Stimulated activated CD8-positive, alpha-beta memory T cell treated with anti-CD3 and anti-CD28 coated beads, Interleukin-2, amount 100 ng/mL, for 48 hours (primary cell): ENCODE data around the gene TDRD7.

ENCODE experiments used
- DNase-seq, 2 donors: peaks; one replicate each; pipeline ENCODE4 v3.0.0-alpha.2; 2020; ENCODE audit warnings: low read depth in 2 of 2

TDRD7 gene

GRCh38 chr9:97387936-97388684, 23.8 kb upstream of the TDRD7 start:
- no peak for DNase-seq

DNA sequence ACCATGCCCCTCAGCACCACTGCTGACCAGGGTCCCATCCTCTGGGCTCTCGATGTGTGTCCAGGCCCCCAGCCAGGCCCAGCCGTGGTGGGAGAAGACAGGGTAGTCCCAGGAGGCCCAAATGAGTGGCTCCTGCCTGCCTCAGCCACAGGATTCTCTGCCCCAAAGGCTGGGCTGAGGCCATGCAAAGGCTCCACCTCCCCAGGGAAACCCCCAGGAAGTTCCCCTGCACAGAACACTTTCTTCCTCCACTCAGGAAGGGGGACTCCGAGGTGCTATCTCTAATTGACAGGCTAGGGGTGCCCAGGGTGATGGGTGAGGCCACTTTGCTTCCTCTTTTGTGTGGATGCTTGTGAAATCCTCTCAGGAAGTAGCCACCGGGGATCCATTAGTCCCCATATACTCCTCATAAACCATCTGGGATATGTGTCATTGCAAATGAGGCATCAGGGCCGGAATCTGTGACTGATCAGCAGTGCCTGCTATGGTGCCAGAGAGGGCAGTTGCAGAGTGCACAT, 23.1 kb upstream of the TDRD7 start:
- DNase-seq = peak in 1 of 2 donors; percentile 32

DNA sequence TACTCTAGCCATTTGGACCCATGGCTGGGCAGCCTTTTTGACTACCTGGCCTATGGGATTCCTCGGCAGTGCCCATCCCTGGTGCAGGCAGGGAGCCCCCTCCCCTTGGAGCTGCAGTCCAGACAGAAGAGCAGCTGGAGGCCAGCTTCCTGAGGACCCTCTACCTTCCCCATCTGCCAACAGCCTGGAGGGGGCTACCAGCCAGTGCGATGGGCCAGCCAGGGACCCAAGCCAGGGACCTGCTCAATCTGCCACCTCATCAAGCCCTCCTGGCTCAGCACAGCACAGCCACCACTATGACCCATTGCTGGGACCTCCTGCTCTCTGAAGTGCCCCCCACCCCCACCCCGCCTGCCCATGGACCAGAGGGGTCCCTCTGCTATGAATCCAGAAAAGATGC, 22.6 kb upstream of the TDRD7 start:
- no peak for DNase-seq

DNA sequence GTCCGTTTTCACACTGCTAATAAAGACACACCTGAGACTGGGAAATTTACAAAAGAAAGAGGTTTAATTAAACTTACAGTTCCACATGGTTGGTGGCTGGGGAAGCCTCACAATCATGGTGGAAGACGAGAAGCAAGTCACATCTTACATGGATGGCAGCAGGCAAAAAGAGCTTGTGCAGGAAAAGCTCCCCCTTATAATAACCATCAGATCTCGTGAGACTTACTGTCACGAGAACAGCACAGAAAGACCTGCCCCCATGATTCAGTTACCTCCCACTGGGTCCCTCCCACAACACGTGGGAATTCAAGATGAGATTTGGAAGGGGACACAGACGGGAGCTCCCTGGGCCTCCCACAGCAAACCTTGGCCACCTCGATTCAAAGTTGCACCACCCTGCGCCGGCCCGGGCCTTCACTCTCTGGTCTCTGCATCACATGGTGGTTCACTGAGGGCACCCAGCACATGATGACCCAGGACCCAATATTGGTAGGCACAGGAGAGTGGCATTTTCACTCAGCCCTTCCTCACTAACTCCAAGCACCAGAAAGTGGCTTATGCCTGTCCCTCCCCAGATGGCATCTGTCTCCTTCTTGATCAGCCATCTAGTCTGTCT, 21.0 kb upstream of the TDRD7 start:
- no peak for DNase-seq

DNA sequence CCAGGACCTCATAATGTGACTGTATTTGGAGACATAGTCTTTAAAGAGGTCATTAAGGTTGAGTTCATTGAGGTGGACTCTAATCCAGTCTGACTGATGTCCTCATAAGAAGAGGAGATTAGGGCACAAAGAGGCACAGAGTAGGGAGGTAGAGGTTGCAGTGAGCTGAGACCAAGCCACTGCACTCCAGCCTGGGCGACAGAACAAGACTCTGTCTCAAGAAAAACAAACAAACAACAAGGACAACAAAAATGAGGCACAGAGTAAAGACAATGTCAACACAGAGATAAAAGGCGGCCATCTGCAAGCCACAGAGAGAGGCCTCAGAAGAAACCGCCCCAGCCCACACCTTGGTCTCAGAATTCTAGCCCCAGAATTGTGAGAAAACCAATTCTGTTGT, 17.0 kb upstream of the TDRD7 start:
- no peak for DNase-seq

- no peak for DNase-seq
These were observed 16.2 kb upstream of the TDRD7 start for GRCh38 chr9:97395745-97396144.

DNA sequence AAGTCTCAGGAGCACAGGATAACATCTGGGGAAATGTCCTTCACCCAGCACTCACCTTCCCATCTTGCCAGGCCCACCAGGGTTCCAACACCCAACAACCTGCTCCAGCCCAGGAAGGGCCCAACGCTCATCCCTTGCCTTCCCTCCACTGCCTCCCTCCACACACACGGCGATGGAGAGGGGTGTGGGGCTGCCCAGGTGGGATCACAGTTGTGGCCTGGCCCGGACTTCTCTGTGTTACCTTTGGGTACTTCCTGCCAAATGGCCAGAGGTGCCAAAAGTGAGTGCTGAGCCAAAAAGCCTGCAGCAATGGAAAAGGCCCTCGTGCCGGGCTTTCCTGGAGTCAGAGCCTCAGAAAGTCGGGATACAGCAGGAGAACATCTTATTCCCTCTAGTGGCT, 15.6 kb upstream of the TDRD7 start:
- no peak for DNase-seq

DNA sequence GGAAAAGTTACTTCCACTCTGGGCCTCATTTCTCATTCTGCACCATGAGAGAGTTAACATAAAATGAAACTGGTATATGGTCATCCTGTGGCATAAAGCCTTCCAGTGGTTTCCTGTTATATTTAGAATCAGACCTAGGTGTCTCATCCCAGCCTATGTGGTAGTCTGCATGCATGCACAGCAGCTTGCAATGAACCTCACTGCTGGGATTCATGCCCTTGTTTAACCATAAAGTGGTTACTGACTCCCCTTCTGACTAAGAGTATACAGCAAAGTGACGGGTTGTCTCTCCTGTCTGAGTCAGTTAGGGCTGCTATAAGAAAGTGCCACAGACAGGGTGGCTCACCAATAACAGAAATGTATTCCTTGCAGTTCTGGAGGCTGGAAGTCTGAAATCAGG, 14.7 kb upstream of the TDRD7 start:
- DNase-seq = no peak

DNA sequence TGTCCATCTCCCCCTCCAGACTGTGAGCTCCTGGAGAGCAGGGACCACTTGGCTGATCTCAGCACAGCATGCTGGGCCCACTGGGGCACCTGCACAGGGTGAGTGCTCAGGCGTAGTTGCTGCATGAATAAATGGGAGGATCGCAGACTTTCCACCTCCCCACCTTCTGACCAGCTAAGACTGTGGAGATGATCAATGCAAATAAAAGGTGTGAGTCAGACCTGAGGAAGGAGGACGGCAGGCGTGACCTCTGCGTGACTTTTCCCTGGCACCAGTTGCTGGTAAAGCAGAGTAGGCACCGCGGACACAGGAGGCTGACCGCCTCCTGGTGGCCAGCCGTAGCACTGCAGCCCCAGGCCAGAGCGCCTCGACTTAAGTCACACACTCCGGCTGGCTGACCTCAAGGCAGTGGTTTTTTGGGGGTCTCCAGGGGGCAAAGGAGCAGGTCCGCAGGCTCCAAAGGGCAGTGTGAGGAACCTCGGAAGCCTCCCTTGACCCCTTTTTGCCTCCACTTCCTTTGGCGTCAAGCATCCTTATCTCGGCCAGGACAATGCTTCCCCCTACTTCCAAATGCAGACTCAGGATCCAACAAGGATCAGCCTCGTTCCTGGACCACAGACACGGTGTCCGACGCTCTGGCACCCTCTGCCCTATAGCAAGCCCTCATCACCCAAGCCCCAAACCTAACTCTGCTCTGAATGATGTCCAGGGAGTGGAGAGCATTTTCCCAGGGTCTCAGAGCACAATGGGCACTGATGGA, 12.7 kb upstream of the TDRD7 start:
- DNase-seq = peak; percentile 49 to 68

- no peak for DNase-seq
These were observed 8.1 kb upstream of the TDRD7 start for GRCh38 chr9:97403746-97404316.

- no peak for DNase-seq
These were observed 6.3 kb upstream of the TDRD7 start for GRCh38 chr9:97405551-97405950.

DNA sequence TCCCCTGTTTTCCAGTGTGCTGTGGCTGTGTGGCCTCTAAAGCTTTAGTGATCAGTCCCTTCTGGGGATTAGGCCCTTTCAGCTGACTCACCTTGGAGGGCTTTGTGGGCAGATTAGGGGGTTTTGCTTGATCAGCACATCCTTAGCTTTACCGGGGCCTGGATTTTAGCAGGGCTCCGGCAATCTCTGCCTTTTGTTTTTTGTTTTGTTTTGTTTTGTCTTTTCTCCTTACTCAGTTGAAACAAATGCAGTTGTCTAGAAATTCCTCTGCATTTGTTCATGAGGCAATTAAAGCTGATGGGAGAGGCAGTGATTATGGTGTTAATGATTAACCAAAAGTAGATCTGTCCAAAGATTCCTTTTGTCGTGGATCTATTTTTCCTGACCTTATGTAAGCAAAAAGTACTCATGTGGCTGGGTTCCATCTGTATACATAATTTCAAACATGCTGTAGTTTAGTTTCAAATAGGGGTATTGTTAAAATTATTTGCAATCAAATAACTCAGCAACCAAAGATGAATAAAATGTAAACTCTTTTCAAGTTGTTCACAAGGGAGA, 5.2 kb upstream of the TDRD7 start:
- no peak for DNase-seq

- DNase-seq = no peak
These were observed 3.3 kb upstream of the TDRD7 start for GRCh38 chr9:97408562-97408961.

- DNase-seq = no peak
These were observed 482 bp upstream of the TDRD7 start for GRCh38 chr9:97411440-97411788.

DNA sequence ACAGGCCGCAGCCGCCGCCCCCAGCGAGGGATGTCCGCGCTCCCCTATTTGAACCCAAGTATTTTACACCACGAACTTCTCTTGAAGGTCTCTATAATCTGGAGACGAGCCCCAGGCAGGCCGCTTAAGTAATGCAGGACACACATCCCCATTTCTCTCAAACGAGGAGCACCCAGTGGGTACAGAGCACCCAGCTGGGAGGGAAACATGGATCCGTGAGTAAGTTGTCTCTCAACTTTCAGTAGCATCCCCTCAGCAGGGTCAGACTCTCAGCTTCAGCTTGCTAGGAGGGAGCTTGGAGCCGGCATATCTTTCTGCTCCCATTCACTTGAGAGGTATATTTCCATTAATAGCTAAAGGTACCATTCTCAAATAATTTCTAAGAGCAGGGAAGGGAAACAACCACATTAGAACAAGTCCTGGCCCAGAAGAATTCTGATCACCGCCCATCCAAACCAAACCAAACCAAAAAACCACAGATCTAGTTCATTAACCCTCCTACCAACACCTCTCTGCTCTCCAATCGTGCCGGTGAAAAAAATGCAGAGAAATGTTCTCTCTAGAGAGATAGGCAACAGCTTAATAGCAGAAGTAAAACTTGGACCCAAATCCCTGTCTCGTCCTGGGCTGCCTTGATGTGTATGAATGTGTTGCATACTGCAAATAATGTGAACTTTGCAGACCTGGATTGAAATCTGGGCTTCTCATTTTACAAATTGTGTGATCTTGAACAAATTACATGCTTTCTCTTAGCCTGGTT, 910 bp downstream of the TDRD7 start:
- no peak for DNase-seq

DNA sequence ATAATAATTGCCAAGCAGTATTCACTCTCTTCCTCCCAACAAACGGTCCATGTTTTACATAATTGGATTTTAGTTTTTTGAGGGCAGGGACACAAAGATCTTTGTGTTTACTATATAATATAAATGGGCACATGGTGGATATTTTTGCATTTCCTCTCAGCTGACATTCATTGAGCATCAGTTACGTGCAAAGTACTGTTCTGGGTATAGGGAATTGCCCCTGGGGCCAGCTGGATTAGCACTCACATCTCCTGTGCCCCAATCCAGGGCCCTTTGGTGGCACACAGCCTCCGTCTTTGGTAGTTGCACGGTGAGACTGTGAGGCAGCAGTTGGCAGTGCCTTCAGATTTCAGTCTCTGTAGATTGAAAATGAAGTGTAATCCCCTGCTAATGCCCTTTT, 1.6 kb downstream of the TDRD7 start:
- no peak for DNase-seq

DNA sequence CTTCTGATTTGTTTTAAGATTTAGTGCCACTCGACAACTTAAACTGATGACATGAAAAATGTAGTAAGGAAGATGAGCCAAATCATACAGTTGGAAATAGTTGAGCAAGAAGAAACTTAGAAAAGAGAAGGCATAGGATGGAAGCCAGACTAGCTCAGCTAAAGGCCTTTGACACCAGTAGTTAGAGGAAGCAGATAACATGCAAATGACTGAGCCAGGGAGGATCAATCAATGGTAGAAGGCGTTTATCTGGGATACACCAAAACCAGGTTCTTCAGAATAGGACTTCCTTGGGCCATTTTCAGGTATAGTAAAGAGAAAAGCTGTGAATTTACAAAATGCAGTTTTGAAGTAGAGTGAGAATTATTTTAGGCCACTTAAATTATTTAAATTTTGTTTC, 3.2 kb downstream of the TDRD7 start:
- DNase-seq = no peak

DNA sequence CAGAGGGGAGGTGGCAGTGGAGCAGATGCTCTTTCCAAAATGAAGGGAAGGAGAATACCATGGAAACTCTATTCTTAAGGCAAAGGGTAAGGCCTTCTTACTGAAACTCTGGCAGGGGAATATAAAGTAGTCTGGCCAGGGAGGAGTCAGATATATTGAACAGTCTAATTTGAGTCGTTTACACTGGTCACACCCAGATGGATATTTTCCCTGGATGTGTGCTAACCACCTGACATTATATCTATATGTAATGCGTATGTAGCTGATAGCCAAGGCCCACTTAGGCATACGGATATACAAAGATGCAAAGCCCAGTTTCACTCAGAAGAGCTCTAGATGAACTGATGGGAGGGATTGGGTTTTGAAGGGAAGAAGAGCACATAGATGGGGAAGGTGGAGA, 7.0 kb downstream of the TDRD7 start:
- no peak for DNase-seq

DNA sequence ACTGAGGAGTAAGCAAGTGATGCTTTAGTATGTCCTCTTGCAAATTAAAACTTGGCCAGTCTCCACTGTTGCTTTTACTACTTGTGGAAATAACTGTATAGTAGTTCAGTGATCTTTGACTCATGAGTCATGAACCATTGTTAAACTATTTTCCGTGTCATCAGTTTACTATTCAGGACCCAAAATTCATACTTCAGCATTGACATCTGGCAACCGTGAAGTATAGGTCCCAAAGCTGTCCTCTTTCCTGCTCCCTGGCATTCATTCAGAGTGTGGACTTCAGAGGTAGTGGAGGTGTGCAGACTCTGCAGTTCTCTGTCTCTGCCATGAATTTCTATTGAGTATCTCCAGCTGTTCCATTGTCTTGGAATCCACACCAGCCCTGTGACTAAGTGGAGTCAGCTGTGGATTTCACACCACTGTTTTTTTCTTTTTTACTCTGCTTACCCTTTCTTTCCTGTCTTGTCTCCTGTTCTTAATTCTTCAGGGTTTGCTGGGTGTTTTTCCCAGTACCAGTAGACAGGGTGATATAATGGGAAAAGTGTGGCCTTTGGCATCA, 7.5 kb downstream of the TDRD7 start:
- DNase-seq = no peak

DNA sequence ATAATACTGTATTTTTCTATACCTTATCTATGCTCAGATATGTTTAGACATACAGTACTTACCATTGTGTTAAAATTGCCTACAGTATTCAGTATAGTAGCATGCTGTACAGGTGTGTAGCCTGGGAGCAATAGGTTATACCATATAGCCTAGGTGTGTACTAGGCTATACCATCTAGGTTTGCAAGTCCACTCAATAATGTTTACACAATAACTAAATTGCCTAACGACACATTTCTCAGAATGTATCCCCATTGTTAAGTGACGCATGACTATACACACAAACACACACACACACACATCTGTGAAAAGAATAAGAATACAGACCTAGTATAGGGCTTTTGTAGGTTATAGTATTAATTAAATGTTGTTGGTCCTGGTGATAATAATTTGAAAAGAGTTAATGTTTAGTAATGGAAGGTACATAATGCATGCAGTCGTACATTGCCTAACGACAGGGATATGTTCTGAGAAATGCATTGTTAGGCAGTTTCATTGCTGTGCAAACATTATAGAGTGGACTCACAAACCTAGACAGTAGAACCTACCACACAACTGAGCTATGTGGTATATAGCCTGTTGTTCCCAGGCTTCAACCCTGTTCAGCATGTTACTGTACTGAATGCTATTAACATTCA, 13.6 kb downstream of the TDRD7 start:
- DNase-seq = no peak

GRCh38 chr9:97425973-97426336, 14.1 kb downstream of the TDRD7 start:
- DNase-seq = no peak
